ENCODE measurements around the gene NKD2.
A peak's percentile ranks its signal among the peaks of the same experiment; 100 is the strongest.
"Not testable (repeated sequence)": the region's sequence is repeated elsewhere in the genome, so short reads cannot be mapped to it uniquely, and the experiment has no call there.

NKD2 gene, protein sequence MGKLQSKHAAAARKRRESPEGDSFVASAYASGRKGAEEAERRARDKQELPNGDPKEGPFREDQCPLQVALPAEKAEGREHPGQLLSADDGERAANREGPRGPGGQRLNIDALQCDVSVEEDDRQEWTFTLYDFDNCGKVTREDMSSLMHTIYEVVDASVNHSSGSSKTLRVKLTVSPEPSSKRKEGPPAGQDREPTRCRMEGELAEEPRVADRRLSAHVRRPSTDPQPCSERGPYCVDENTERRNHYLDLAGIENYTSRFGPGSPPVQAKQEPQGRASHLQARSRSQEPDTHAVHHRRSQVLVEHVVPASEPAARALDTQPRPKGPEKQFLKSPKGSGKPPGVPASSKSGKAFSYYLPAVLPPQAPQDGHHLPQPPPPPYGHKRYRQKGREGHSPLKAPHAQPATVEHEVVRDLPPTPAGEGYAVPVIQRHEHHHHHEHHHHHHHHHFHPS
- 0 to 1.1 (median 0) reads per million in 17 experiments for total RNA-seq

- peak; percentile 19 to 71 (median 46) for DNase-seq
Measured at GRCh38 chr5:1008451-1009358, at the start of gene NKD2. TSS of gene NKD2 (plus strand) at chr5:1008802. CDS start at chr5:1009058, 256 bp downstream.

GRCh38 chr5:959581-960531, 48.7 kb upstream of the NKD2 start:
- DNase-seq: no peak

DNA sequence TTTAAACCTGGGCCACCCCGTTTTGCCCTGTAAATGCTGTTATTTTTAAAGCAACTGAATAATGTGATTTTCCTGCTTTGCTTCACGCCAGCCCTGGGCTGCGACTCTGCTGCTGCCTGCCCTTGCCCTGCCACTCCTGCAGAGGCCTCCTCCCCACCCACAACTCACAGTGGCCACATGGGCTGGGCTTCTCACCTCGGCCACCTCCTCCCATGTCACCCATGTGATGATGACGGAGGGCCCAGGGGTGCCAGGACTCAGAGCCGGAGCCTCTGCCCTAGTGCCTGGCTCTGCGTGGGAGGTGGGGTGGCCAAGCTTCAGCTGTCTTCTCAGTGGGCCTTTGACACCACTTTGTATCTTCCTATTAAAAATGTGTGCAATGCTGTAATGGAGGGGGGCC, 48.1 kb upstream of the NKD2 start:
- DNase-seq: no peak

DNA sequence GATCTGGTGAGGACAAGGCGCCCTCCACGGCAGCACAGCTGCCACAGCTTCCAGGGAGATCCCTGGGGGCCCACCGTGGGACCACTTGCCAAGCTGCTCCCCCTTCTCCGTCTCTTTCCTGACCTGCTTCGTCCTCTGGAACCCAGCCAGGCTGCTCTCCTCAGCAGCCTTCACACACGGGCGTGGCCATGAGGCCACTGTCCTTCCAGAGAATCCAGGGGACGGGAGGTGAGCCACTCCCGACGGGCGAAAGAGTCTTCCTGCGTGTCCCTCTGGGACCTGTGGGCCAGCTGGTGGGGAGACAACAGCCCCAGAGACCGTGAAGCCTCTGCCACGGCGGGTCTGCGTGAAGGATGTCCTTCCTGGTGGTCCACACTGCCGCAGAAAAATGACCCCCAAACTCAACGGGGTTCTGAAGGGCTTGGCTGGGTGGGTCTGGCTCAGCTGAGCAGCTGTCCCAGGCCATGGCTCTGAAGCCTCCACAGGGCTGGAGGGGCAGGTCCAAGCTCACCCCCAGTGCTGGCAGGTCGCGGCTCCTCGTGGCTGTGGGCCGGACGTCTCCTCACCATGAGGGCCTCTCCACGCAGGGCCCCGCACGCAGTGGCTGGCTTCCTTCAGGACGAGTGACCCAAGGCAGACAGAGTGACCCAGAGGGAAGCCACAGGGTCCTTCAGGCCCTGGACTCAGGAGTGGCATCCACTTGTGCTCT, 47.4 kb upstream of the NKD2 start:
- DNase-seq: no peak

DNA sequence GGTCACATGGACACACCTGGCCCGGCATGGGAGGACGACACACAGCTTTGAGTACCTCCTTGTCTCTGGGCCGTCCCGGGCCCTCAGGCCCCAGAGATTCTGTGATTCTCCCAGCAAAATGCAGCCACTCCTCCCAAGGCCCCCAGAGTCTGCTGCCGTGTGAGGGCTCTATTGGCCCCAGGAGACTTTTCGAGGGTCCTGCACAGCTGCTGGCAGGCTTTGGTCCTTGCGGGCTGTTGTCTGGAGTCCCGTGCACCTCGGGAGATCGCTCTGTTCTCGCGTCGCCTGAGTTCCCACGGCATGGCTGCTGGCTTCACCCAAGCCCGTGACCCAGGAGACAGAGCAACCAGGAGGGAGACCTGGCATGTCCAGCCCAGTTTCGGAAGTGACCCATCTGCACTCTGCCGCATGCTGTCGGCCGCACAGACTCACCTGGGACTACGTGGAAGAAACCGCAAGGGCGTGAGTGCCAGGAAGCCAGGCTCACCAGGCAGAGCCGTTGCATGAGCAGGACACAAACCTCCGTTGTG, 46.8 kb upstream of the NKD2 start:
- no peak for DNase-seq

DNA sequence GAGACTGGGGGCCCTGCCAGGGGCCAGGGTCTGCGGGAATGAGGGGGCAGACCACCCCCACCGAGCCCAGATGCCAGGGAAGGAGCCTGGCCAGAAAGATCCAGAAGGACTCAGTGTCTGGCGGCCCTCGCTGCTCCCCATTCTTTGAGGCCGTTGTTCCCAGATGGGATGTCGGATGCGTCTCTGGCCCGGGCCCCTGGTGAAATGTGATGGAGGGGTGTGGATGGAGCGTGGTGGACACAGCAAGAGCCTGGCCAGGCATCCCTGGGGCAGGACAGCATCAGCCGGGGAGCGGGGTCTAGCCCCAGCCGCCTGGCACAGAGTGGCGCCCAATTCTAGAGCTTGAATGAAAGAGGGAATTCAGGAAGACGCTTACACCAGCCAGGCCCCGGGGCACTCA, 46.2 kb upstream of the NKD2 start:
- DNase-seq: no peak

- no peak for DNase-seq
Measured at GRCh38 chr5:962801-963200, 45.8 kb upstream of the NKD2 start.

- DNase-seq: no peak
Measured at GRCh38 chr5:963310-963672, 45.3 kb upstream of the NKD2 start.

DNA sequence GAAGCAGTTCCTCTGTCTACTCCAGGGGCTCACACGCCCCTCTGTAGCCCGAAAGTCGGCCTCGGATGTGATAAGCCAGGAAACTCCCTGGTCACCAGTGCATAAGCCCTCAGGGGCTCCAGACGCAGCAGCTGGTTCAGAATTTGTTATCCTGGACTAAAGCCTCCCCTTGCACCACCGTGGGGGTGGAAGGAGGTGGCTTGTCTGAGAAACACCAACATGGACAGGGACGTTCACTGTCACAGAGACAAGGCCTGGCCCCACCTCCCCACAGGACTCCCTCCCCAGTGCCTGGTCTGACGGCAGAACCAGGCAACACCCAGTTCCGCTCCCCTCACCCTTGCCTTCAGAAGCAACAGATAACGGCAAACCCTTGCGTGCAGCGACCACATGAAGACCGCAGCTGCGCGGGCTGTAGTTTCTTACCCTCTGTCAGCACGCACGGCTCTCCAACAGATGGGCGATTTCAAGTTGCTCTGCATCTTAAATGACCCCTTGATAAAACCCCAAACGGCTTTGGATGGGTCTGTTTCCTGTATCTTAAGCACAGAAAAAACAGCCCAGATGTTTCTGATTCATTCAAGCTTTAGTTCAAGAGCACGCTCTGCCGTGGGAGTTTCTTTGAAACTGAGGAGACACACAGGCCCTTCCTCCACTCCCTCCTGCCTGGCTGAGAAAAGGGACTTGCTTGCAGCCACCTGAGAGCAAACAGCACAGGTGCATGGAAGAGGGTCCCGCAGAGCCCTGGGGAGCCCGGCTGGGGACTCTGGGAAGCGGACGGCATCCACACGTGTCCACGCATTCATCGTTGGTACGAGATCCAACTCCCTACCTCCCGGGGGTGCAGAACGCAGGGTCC, 44.7 kb upstream of the NKD2 start:
- DNase-seq: peak in 1 of 4 experiments; percentile 13

DNA sequence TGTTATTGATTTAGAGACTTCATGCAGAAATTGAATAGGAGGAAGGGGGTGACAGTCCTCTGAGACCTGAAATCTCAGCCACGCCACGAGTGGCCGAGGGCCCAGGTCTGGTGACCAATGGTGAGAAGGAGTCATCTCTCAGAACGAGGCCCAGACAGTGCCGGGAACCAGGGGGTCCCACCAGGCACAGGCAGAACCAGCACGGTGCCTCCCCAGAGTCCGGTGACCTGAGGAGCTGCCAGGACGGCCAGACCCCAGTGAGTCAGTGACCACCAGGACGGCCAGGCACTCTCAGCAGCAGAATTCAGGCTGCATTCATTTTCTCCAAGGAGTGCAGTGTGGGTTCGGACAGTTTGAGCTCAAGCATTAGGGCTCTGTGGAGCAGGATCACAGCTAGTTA, 43.8 kb upstream of the NKD2 start:
- no peak for DNase-seq

DNA sequence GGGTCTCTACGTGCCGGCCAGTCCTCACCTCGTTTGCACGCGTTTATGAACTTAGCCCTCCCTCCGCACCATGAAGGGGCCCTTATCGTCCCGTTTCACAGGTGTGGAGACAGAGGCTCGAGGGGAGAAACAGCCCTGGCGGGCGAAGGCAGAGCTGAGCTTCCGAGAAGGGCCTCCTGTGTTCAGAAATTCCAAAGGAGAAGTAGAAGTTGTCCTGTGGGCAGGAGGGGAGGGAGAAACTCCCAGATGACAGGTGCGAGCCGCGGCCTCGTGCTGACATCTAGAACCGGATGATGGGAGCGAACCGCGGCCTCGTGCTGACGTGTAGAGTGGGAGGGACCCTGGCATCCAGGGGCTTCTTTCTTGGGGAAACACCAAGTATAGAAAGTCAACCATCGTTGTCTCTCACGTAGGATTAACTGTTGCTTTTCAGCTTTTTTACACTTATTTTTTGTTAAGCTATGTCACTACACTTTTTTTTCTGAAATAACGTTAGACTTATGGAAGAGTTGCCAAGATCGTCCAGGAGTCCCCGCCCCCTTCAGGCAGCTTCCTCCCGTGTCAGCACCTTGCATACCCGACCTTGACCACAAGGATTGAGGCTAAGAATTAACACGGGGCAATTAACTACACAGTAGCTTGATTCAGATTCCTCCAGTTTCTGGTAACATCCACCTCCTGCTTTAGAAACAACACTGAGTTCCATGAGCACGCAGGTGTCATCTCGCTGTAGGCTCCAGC, 42.8 kb upstream of the NKD2 start:
- no peak for DNase-seq

GRCh38 chr5:966345-966710, 42.3 kb upstream of the NKD2 start:
- no peak for DNase-seq

DNA sequence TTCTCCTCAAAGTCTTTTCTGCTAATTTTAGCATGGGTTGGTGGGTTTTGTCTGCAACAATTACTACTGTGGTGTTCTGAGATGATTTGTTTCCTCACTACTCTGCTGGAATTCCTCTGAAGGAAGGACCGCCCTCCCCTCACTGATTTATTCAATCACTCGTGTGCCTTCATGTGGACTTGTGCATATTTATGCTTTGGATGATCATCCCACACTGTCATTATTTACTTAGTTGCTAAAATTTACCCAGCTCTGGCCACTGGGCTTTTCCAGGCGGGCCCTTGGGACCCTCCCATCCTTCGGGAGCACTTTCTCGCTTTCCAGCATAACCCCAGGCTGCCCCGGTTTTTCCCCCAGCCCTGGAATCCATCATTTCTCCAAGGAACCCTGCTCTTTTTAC, 41.7 kb upstream of the NKD2 start:
- no peak for DNase-seq

DNA sequence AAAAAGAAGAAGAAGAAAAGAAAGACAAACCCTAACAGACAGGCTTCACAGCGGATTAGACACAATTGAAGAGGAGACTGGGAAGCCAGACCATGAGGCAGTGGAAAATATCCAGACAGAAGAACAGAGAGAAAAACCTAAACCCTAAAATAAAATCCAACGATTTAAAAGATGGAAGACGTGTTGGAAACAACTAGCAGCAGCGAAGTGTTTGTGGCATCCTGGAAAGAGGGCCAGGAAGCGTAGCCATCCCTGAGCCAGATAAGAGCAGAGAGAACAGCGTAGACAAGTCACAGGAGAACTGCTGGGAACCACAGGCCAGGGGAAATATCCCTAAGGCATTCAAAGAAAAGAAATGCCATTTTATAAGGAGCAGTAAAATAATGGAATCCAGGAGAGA, 39.7 kb upstream of the NKD2 start:
- DNase-seq: no peak

- no peak for DNase-seq
Measured at GRCh38 chr5:969408-969839, 39.2 kb upstream of the NKD2 start.

DNA sequence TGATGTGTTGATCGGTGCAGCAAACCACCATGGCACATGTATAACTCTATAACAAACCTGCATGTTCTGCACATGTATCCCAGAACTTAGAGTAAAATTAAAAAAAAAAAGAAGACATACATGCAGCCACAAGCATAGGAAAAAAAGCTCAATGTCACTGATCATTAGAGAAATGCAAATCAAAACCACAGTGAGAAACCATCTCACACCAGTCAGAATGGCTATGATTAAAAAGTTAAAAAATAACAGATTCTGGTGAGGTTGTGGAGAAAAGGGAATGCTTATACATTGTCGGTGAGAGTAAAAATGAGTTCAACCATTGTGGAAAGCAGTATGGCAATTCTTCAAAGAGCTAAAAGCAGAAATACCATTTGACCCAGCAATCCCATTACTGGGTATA, 36.0 kb upstream of the NKD2 start:
- not testable (repeated sequence) for DNase-seq

GRCh38 chr5:976849-977751, 31.5 kb upstream of the NKD2 start:
- DNase-seq: no peak

DNA sequence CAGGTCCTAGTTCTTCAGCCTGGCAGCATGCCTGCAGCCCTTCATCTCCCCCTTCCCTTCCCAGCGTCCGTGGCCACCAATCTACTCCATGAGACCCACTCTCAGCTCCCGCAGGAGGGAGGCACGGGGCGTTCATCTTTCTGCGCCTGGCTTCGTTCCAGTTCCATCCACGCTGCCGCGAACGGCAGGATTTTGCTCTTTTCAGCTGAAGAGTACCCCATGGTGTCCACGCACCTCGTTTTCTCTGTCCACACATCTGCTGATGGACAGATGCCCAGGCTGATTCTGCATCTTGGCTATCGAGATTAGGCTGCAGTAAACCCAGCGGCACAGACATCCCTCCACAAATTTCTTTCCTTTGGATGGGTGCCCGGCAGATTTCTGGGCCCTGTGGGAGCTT, 30.5 kb upstream of the NKD2 start:
- no peak for DNase-seq

- DNase-seq: no peak
Measured at GRCh38 chr5:978693-979092, 29.9 kb upstream of the NKD2 start.
